GM06990 (cell line): ENCODE measurements around the gene RASL12.

Source experiments
- DNase-seq: peaks from one replicate; pipeline ENCODE4 v3.0.0-alpha.2; 2011; ENCODE audit not compliant: insufficient read length; ENCODE audit errors: extremely low read depth
- H3K27me3 ChIP-seq: replicated peaks from 2 replicates; pipeline ENCODE4 v1.6.0; 2011; ENCODE audit warnings: low read length; ENCODE audit not compliant: control insufficient read depth, insufficient read depth
- H3K36me3 ChIP-seq: 2 replicates; pipeline ENCODE4 v1.5.1; 2011; ENCODE audit warnings: low read length; ENCODE audit not compliant: control insufficient read depth, insufficient read depth
- H3K4me3 ChIP-seq: replicated peaks from 2 replicates; pipeline ENCODE4 v1.5.1; 2011; ENCODE audit warnings: low read depth, mild to moderate bottlenecking, control low read depth, low read length
- CTCF ChIP-seq: IDR thresholded peaks from 2 replicates; pipeline ENCODE4 v1.5.1; 2011; ENCODE audit warnings: low read length, control low read depth, mild to moderate bottlenecking, inconsistent platforms; ENCODE audit not compliant: insufficient read depth, poor library complexity, severe bottlenecking

The RASL12 gene

GRCh38 chr15:65099336-65099735, 31.5 kb upstream of the RASL12 start:
- TF ChIP-seq CTCF: no peak
- Histone ChIP-seq H3K4me3 (no peak overlapping the region), H3K27me3 (no peaks in the 10 kb centered on the region), H3K36me3 (peaks cover 19% of the 10 kb centered on the region)
- no peak for DNase-seq

- Histone ChIP-seq H3K4me3 (no peak overlapping the region), H3K27me3 (no peaks in the 10 kb centered on the region), H3K36me3 (peaks cover 17% of the 10 kb centered on the region)
- DNase-seq: no peak
- TF ChIP-seq CTCF: no peak
Measured at GRCh38 chr15:65097651-65098263, 30.0 kb upstream of the RASL12 start.

- H3K27me3 ChIP-seq: no peaks in the 10 kb centered on the region
- no peak for TF ChIP-seq CTCF
- DNase-seq: no peak
- no peak overlapping the region for H3K4me3 ChIP-seq
- peaks cover 16% of the 10 kb centered on the region for H3K36me3 ChIP-seq
Measured at GRCh38 chr15:65096481-65097385, 28.9 kb upstream of the RASL12 start.

DNA sequence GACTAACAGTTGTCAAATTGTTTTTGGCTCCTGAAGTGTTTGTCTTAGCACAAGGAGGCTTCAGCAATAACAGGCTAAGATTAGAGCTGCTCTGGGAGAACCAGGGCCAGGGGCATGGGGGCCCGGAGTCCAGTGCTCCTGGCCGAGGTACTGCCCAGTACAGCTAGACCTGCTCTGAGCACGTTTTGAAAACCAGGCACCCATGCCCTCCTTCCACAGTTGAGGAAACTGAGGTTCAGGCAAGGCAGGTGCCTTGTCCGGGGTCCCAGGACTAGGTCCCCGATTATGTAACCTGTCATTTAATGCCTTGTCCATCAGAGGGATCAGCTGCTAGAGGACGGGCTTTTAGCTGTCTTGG, 27.9 kb upstream of the RASL12 start:
- TF ChIP-seq CTCF: no peak
- Histone ChIP-seq H3K4me3 (no peak overlapping the region), H3K36me3 (peaks cover 11% of the 10 kb centered on the region), H3K27me3 (no peaks in the 10 kb centered on the region)
- DNase-seq: no peak

- TF ChIP-seq CTCF: no peak
- H3K4me3 ChIP-seq: no peak overlapping the region
- no peak for DNase-seq
- H3K36me3 ChIP-seq: peaks cover 8% of the 10 kb centered on the region
- no peaks in the 10 kb centered on the region for H3K27me3 ChIP-seq
Measured at GRCh38 chr15:65095011-65095746, 27.4 kb upstream of the RASL12 start.
